HG02973 (cell line): Measurements from ENCODE around the gene HSPB1.
"Not testable (repeated sequence)": the region's sequence is repeated elsewhere in the genome, so short reads cannot be mapped to it uniquely, and the experiment has no call there.

Experiments used
- ATAC-seq: cut with Tn5 transposase; IDR thresholded peaks from one replicate; pipeline ENCODE4 v1.9.1; 2021; ENCODE audit warnings: moderate library complexity; ENCODE audit not compliant: unreplicated experiment

HSPB1 gene

DNA sequence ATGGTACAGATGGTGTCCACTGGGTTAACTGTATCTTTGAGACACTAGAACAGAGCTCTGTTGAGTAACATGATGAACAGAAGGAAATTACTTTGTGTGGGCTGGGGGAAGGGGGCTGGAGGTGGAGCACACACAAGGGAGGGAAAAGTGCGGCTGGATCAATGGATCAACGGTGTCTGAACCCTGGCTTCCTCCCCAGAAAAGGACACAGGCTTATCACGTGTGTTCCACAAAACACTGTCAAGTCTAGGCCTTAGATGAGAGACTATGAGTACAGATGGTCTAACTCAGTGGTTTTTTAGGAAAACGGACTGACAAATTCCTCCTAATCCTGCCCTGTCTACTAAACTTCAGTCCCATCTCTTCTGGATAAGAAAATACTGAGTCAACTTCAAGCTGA is 27.8 kb downstream of the HSPB1 start:
- no peak for ATAC-seq

- no peak for ATAC-seq
Measured at GRCh38 chr7:76330673-76331072, 28.2 kb downstream of the HSPB1 start.

DNA sequence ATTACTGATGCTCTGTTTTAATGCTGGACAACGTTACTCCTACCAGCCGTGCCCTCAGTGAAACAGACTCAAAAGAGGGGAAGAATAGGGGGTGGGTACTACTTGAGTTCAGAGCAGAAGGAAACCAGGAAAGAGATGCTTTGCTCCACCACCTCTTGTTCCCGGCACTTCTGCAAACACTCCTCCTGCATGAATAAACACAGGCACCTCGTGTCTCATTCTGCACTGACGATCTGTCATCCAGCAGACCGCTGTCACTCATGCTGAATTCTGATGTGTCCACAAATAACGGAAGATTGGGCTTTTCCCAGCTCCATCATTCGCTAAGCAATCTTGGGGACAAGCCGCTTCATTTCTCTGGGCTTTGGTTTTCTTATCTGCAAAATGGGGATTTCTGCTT is 29.6 kb downstream of the HSPB1 start:
- no peak for ATAC-seq

DNA sequence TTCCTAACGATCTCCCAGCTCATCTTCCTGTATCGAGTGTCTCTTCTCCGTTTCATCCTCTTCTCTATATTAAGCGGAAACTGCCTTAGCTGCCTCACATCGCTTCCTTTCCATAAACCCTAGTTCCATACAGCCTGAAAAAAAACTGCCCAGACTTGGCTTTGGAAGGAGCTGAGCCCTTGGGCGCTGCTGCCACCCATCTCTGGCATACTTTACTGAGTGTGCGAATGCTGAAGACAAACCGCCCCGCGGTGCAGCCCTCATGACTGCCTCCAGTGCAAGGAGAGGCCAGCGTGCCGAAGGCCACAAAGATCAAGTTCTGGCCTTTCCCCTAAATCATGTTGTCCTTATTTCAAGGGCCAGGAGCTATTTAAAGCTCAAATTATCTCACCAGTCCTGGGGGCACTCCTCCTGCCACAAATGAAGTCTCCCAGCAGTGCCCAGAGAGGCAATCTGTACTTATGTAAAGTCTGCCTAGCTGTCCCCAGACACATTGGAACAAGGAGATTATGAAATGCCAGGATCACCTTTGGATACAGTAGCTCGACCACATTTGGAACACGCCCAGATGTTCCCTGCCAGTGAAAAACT is 31.1 kb downstream of the HSPB1 start:
- ATAC-seq = no peak

- no peak for ATAC-seq
Measured at GRCh38 chr7:76334320-76334967, 32.0 kb downstream of the HSPB1 start.

DNA sequence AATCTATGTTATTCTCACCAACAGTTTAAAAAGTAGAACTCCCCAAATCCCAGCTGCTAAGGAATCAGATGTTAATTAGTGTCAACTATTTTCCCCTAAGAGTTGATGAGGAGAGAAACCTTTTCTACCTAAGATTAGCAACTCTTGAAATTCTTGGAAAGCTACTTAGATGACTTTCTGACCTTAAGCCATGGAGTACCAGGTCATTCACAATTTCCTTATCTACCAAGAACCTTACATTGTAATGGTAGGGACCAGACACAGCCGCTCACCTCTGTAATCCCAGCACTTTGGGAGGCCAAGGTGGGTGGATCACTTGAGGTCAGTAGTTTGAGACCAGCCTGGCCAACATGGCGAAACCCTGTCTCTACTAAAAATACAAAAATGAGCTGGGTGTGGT is 32.9 kb downstream of the HSPB1 start:
- ATAC-seq = not testable (repeated sequence)

- ATAC-seq = no peak
Measured at GRCh38 chr7:76336094-76336493, 33.6 kb downstream of the HSPB1 start.

- ATAC-seq = no peak
Measured at GRCh38 chr7:76337147-76337546, 34.7 kb downstream of the HSPB1 start.

DNA sequence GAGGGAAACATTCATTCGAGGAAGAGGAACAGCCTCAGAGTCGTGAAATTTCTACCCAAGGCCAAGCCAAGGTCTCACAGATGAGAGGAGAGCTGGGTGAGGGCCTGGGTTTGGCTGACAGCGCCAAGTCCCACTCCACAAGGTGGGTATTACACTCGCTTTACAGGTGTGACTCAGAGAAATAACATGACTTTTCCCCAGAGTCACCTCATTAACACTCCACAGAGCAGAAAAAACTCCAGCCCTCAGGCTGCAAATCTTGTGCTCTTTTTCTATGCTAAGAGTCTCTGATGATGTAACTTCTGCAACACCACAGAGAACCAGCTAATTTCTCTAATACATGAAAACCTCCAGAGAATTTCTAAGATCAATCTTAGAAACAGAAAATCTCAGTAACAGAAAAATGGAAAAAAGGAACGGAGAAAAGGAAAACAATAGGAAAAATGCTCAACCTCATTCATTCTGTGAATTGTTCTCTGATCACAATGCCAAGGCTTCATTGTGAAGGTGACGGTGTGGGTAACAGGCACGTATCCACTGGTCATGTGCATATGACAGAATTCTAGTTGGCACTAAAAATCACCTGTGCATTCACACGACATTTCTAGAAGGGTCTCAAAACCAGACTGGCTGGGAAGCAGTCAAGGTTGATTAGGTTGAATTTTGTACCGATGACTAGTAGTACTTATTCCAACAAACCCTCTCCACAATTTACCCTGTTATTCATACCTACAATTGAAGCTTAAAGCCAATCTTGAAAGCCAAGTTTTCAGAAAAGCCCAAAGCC is 36.0 kb downstream of the HSPB1 start:
- no peak for ATAC-seq

DNA sequence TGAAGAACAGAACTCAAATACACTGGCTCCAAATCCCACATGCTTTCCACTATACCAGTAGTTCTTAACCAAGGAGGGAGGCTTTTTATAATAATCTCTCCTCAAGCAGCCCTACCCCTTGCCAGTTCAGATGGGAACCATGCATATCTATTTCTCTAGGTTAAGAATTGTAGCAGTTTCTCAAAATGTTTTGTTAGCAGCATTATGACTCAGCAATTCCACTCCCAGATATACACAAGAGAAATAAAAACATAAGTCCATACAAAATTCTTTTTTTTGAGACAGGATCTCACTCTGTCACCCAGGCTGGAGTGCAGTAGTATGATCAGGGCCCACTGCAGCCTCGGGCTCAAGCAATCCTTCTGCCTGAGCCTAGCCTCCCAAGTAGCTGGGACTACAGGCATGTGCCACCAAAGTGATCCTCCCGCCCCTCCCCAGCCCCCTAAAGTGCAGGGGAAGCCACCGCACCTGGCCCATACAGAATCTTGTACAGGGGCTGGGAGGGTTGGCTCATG is 38.2 kb downstream of the HSPB1 start:
- no peak for ATAC-seq

DNA sequence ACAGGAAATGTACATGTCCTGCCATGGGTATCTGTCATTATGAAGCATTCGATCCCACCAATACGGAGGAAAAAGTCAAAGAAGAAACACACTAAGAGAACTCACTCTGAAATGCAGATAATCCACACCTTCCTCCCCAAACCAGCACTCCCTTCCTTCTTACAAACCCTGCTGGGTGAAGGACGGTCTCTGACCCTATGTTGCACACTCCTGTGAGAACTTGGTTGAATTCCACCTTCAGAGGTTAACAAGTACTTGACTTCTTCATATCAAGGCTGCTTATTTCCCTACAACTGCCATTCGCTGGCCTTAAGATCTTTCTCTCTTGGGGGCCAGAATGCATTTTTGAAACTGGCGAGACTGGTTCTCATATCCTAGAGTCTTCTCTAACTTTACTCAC is 39.7 kb downstream of the HSPB1 start:
- ATAC-seq = no peak

GRCh38 chr7:76343294-76343930 is 40.9 kb downstream of the HSPB1 start:
- ATAC-seq = no peak

DNA sequence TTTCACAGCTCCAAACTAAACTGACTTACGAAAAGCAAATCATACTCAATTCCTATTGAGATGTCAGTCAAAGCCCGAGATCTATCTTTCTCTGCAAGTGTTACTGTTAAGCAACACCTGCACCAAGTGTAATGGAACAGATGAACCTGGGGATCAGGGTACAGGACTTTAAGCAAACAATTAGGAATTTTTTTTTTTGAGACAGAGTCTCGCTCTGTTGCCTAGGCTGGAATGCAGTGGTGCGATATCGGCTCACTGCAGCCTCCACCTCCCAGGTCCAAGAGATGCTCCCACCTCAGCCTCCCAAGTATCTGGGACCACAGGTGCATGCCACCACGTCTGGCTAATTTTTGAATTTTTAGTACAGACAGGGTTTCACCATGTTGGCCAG is 41.5 kb downstream of the HSPB1 start:
- no peak for ATAC-seq

GRCh38 chr7:76346097-76346496 is 43.6 kb downstream of the HSPB1 start:
- ATAC-seq = no peak

DNA sequence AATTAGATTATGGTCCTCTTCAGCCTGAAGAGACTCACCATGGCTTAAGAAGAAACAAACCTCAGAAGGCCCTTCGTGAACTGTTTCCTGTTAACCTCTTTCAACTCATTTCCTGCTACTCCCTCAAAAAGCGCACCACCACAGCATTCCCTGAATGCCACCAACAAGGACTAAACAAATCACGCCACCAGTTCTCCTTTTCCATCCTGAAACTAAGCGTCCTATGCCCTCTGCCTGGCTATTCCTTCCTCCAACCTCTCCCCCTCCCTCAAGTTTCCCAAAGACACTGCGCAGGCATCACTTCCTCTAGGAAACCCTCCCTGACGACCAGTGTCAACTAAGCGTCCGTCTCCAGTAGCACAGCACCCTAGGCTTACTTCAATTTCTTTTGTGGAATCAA is 44.3 kb downstream of the HSPB1 start:
- no peak for ATAC-seq

DNA sequence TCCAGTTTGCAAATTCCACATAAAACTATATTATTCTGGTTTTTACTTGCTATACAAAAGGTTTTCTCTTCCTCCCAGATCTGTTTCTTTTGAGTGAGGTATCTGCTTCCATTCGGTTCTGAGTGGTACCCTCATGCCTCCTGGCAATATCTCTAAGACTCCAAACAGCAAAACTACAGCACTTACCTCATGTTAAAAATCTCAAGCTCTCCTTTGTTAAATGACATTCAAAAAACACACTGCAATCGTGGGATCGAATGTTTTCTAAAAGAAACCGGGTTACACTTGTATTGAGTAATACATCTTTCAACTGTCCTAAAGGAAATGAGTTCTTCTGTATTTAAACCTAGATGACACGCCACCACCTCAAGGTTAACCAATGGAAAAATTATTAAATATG is 45.2 kb downstream of the HSPB1 start:
- ATAC-seq = no peak

GRCh38 chr7:76349313-76349885 is 46.9 kb downstream of the HSPB1 start:
- ATAC-seq = no peak

- no peak for ATAC-seq
Measured at GRCh38 chr7:76351372-76351771, 48.9 kb downstream of the HSPB1 start.

DNA sequence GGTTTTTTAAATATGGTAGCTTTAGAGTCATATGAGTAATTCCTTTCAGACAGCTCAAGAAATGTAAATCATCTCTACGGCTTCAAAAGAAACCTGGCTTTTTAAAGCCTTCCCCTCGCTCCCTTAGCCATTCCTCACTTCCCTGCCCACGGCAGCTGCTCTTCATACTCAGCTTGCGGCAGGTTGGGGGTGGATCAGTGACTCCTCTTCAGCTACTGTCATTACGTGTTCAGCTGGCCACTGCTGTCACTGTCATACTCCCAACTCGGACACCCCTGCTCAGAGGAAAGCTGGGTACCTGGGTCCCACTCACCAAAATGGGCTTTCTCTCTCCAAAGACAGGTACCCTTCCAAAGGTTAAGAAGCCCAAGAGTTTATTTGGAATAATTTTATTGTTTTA is 49.7 kb downstream of the HSPB1 start:
- ATAC-seq = no peak

GRCh38 chr7:76353744-76354143 is 51.3 kb downstream of the HSPB1 start:
- no peak for ATAC-seq
